CD4-positive, alpha-beta T cell treated with Interleukin-12 subunit alpha and Interleukin-12 subunit beta, for 1 hour (primary cell): ENCODE results near the gene FUT1.
A peak's percentile ranks its signal among the peaks of the same experiment; 100 is the strongest.
"Not testable (repeated sequence)": the region's sequence is repeated elsewhere in the genome, so short reads cannot be mapped to it uniquely, and the experiment has no call there.

Experiments used
- DNase-seq: peaks from one replicate; pipeline ENCODE4 v3.0.0-alpha.2; 2020

FUT1 gene

GRCh38 chr19:48752496-48753365, at the start of gene FUT1:
Gene FUT1 (minus strand): TSS chr19:48752641. CDS start chr19:48751281, 1,360 bp downstream.
- peak; percentile 45 for DNase-seq

DNA sequence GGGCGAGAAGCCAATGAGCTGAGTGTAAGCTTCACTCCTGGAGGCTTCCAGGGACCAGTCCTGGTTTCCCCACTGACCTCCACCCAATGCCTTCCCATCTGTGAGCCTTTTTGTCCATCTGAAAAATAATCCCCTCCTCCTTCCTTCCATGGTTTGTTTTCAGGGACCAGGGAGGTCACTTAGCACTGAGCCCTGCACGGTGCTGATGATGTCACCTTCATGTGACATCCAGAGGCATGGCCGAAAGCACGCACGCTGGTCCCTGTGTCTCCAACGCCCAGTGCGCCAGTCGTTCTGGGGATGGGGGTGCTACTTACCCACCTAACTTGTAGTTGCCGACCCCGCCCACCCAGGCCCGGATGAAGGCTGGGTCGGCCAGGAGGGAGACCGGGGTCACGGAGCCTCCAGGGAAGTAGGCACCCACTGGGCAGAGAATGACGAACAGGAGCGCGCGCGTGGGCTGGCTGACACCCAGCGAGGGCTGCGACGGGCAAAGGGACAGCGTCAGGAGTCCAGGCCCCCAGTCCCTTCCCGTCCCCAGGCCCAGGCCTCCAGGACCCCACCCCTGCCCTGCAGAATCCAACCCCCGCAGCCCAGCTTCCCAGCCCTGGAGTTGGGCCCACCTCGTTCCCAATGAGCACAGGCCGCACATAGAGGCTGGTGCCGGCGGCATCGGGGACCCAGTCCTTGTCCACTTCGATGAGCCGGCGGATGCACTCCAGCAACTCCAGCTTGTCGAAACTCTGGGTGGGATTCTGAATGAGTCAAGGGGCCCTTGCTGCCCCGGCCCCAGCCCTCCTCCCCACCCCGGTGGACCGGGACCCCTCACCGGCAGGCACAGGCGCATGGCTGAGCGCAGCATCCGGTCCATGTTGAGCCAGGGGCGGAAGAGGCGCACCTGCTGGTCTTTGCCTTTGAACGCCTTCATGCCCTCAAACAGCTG, 47.2 kb upstream of the FUT1 start:
- DNase-seq, result no peak

- DNase-seq, result no peak
Observed at GRCh38 chr19:48798937-48799336, 46.5 kb upstream of the FUT1 start.

DNA sequence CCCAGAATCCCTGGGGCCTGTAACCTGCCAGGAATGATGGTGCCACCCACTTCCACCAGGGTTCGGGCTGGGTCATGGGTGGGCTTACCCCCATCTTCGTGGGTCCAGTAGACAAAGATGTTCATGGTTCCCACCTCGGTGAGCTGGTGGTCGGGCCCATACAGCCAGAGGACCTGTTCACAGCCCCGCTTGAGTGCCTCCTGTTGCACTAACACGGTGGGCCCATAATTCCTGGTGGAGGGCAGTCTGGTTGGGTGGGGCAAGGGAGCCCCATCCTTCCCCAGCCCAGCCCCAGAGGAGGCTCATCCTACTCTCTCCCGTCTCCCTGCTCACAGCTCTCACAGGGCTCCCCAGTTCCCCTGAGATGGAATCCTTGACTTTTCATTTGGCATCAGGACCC, 44.7 kb upstream of the FUT1 start:
- DNase-seq, result no peak

- DNase-seq, result no peak
Observed at GRCh38 chr19:48796298-48797083, 44.0 kb upstream of the FUT1 start.

GRCh38 chr19:48795685-48796070, 43.2 kb upstream of the FUT1 start:
- no peak for DNase-seq

DNA sequence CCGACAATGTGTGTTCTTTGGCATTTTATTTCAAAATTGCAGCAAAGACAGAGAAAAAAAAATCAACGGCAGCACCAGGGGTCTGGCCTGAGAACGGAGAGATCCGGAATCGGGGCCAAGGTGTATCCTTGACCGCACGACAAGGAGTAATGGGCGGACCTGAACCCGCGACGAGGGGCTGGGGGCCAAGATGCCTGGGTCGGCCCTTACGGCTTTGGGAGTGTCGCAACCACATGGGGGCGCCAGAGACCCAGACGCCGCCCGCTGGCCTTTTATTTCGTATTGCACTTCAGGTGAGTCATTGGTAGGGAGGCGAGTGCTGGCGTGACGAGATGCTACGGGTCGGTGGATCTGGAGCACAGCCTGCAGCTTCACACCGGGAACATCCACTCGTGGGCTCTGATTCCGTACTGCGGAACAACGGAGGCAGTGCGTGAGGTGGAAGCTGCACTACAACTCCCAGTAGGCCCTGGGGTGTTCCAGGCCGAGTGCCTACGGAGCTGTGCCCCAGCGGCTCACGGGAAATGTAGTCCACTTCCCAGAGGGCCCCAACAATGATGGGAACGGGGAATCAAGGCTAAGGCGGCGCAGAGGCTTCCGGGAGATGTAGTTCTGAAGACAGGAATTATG, 42.7 kb upstream of the FUT1 start:
- DNase-seq, result peak; percentile 91

GRCh38 chr19:48794291-48794690, 41.9 kb upstream of the FUT1 start:
- DNase-seq, result no peak

GRCh38 chr19:48793271-48793670, 40.8 kb upstream of the FUT1 start:
- DNase-seq, result no peak

- not testable (repeated sequence) for DNase-seq
Observed at GRCh38 chr19:48787331-48787730, 34.9 kb upstream of the FUT1 start.

- DNase-seq, result not testable (repeated sequence)
Observed at GRCh38 chr19:48786422-48786821, 34.0 kb upstream of the FUT1 start.

GRCh38 chr19:48784527-48784926, 32.1 kb upstream of the FUT1 start:
- DNase-seq, result no peak

- no peak for DNase-seq
Observed at GRCh38 chr19:48780631-48781391, 28.4 kb upstream of the FUT1 start.

- DNase-seq, result no peak
Observed at GRCh38 chr19:48779636-48780035, 27.2 kb upstream of the FUT1 start.

- DNase-seq, result no peak
Observed at GRCh38 chr19:48777720-48778119, 25.3 kb upstream of the FUT1 start.

DNA sequence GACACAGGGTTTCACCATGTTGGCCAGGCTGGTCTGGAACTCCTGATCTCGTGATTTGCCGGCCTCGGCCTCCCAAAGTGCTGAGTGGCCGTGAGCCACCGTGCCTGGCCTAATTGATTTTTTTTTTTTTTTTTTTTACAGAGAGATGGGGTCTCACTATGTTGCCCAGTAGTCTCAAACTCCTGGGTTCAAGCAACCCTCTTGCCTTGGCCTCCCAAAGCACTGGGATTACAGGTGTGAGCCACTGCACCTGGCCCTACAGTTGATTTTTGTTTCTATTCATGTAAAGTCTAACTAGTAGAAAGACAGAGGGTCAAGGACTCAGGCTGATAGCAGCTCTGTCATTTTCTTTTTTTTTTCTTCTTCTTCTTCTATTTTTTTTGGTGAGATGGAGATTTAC, 24.7 kb upstream of the FUT1 start:
- no peak for DNase-seq

DNA sequence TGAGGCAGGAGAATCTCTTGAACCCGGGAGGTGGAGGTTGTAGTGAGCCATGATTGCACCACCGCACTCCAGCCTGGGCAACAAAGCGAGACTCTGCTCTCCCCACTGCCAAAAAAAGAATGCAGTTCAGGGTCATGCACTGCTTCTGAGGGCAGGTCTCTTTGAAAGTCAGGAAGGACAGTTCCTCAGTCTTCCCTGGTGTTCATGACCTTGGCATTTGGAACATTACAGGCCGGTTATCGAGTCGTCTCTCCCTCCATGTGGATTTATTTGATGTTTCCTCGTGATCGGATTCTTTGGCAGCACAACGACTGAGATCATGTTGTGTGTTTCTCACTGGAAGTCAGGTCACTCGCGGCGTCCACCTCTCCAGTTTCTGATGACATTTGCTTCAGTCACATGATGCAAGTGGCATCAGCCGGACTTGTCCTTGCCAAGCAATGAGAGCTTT, 20.1 kb upstream of the FUT1 start:
- DNase-seq, result no peak

DNA sequence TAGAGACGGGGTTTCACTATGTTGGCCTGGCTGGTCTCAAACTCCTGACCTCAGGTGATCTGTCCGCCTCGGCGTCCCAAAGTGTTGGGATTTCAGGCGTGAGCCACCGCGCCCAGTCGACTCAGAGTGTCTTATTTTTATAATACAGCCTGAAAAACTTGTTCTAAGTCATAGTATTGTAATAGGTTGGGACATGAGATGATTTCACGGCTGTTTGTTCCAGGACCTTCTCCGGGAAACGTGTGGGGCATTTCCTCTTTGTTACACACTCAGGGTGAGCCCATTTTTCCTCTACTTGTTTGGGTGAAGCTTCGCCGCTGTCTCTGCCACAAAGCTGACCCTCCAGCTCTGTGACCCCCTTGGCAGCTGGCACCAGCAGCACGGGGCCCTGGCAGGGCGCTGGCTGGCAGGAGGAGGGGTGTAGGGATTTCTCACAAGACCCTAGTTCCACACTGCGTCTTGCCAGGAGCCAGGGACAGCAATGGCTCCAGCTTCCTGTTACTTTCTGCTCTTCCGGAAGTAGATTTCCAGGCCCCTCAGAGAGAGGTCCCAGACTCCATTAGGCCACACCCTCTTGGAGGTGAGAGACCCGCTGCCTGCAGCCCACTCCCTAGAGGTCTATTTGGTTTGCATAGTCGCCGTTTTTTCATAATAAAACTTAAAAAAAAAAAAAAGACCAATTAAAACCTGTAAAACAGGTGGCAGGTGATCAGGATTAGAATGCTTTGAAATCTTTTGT, 18.5 kb upstream of the FUT1 start:
- no peak for DNase-seq

- no peak for DNase-seq
Observed at GRCh38 chr19:48770266-48770665, 17.8 kb upstream of the FUT1 start.

DNA sequence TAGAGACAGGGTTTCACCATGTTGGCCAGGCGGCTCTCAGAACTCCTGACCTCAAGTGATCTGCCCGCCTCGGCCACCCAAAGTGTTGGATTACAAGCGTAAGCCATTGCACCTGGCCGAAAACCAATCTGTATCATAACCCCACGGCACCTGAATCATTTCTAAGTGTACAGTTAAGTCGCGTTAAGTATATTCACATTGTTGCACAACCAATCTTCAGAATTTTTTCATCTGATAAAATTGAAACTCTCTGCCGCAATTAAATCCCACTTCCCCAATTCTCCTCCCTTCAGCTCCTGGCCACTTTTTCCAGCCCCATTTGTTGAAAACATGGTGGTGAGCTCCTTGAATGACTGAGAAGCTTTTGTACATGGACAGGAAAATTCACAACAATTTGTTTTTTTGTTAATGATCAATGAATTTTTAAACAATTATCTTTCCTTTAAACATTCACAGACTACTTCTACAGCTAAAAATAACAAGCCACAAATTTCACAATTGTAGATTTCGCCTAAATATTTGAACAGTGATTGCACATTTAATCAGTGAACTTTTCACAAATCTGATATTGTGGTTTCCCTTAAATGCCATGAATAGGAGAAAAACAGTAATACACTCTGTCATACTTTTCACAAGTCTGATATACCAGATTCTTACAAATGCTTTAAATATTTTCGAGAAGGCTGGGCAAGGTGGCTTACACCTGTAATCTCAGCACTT, 16.7 kb upstream of the FUT1 start:
- no peak for DNase-seq
